Stimulated activated naive CD8-positive, alpha-beta T cell treated with anti-CD3 and anti-CD28 coated beads, Interleukin-15, amount 100 ng/mL, for 72 hours (primary cell): ENCODE results near the gene DDOST.

Experiments used
- ATAC-seq: fragments of 150-1000 bp; cut with Tn5 transposase; 2 replicates; pipeline ENCODE4 v1.10.0; 2021; ENCODE audit warnings: mild to moderate bottlenecking, moderate library complexity
- DNase-seq, 2 donors: peaks; one replicate each; pipeline ENCODE4 v3.0.0; 2021 to 2022
- H3K27ac Mint-ChIP-seq, 2 donors: one replicate each; pipeline ENCODE4 v1.8.0; 2022; ENCODE audit warnings: mild to moderate bottlenecking in 2 of 2, mixed read lengths in 2 of 2, moderate library complexity in 2 of 2
- H3K27me3 Mint-ChIP-seq: one replicate; pipeline ENCODE4 v1.8.0; 2022; ENCODE audit warnings: mixed read lengths
- H3K4me1 Mint-ChIP-seq: one replicate; pipeline ENCODE4 v1.8.0; 2022; ENCODE audit warnings: mild to moderate bottlenecking, mixed read lengths
- H3K4me3 Mint-ChIP-seq, 2 donors: one replicate each; pipeline ENCODE4 v1.8.0; 2022; ENCODE audit warnings: mild to moderate bottlenecking in 2 of 2, mixed read lengths in 2 of 2, moderate library complexity in 1 of 2
- H3K9me3 Mint-ChIP-seq, 2 donors: one replicate each; pipeline ENCODE4 v1.8.0; 2022; ENCODE audit warnings: mixed read lengths in 2 of 2

DDOST gene

GRCh38 chr1:20661207-20662109 lies at the start of gene DDOST:
Gene DDOST (minus strand): TSS chr1:20661369. CDS start chr1:20661350, 19 bp downstream.
- Mint-ChIP-seq H3K4me1 (peaks cover 61% of the 10 kb centered on the region), H3K9me3 (no peaks in the 10 kb centered on the region), H3K4me3 (peak within 1 kb of the TSS; percentile 92 to 99), H3K27ac (peak within 1 kb of the TSS; percentile 99 to 100), H3K27me3 (no peaks in the 10 kb centered on the region)
- peak; percentile 97 for ATAC-seq
- peak; percentile 95 to 98 for DNase-seq

GRCh38 chr1:20710469-20711284 lies 49.5 kb upstream of the DDOST start:
- Mint-ChIP-seq H3K9me3 (no peaks in the 10 kb centered on the region), H3K27me3 (peaks cover 11% of the 10 kb centered on the region), H3K27ac (no peak overlapping the region), H3K4me3 (no peak overlapping the region), H3K4me1 (no peaks in the 10 kb centered on the region)
- DNase-seq (no peak), ATAC-seq (no peak)

GRCh38 chr1:20709868-20710267 lies 48.7 kb upstream of the DDOST start:
- ATAC-seq, result no peak
- H3K27ac Mint-ChIP-seq, result no peak overlapping the region

GRCh38 chr1:20708891-20709290 lies 47.7 kb upstream of the DDOST start:
- DNase-seq (no peak), ATAC-seq (no peak)
- Mint-ChIP-seq H3K27me3 (no peaks in the 10 kb centered on the region), H3K27ac (no peak overlapping the region), H3K4me3 (no peak overlapping the region), H3K4me1 (no peaks in the 10 kb centered on the region), H3K9me3 (no peaks in the 10 kb centered on the region)

More at GRCh38 chr1:20709868-20710267, 48.7 kb upstream of the DDOST start:
- no peak for DNase-seq
- Mint-ChIP-seq H3K27me3 (peaks cover 3% of the 10 kb centered on the region), H3K4me3 (no peak overlapping the region), H3K4me1 (no peaks in the 10 kb centered on the region), H3K9me3 (no peaks in the 10 kb centered on the region)

- Mint-ChIP-seq H3K4me3 (no peak overlapping the region), H3K9me3 (no peaks in the 10 kb centered on the region), H3K4me1 (no peaks in the 10 kb centered on the region), H3K27me3 (no peaks in the 10 kb centered on the region), H3K27ac (no peak overlapping the region)
- DNase-seq (no peak), ATAC-seq (no peak)
Measured at GRCh38 chr1:20708057-20708456, 46.9 kb upstream of the DDOST start.

GRCh38 chr1:20706841-20707240 lies 45.7 kb upstream of the DDOST start:
- no peaks in the 10 kb centered on the region for H3K4me1 Mint-ChIP-seq
- H3K4me3 Mint-ChIP-seq, result no peak overlapping the region
- H3K9me3 Mint-ChIP-seq, result no peaks in the 10 kb centered on the region
- ATAC-seq (no peak), DNase-seq (no peak)
- H3K27ac Mint-ChIP-seq, result no peak overlapping the region
- H3K27me3 Mint-ChIP-seq, result no peaks in the 10 kb centered on the region

GRCh38 chr1:20705203-20705755 lies 44.1 kb upstream of the DDOST start:
- ATAC-seq (no peak), DNase-seq (no peak)
- H3K27me3 Mint-ChIP-seq, result no peaks in the 10 kb centered on the region
- H3K4me1 Mint-ChIP-seq, result no peaks in the 10 kb centered on the region
- H3K27ac Mint-ChIP-seq, result no peak overlapping the region
- no peak overlapping the region for H3K4me3 Mint-ChIP-seq
- H3K9me3 Mint-ChIP-seq, result no peaks in the 10 kb centered on the region

- DNase-seq (no peak), ATAC-seq (no peak)
- Mint-ChIP-seq H3K4me3 (no peak overlapping the region), H3K9me3 (no peaks in the 10 kb centered on the region), H3K27ac (no peak overlapping the region), H3K4me1 (no peaks in the 10 kb centered on the region), H3K27me3 (no peaks in the 10 kb centered on the region)
Measured at GRCh38 chr1:20704390-20705202, 43.4 kb upstream of the DDOST start.

- DNase-seq (no peak), ATAC-seq (no peak)
- Mint-ChIP-seq H3K4me3 (no peak overlapping the region), H3K4me1 (no peaks in the 10 kb centered on the region), H3K9me3 (no peaks in the 10 kb centered on the region), H3K27me3 (no peaks in the 10 kb centered on the region), H3K27ac (no peak overlapping the region)
Measured at GRCh38 chr1:20703124-20703756, 42.1 kb upstream of the DDOST start.

- Mint-ChIP-seq H3K27ac (no peak overlapping the region), H3K27me3 (no peaks in the 10 kb centered on the region), H3K9me3 (no peaks in the 10 kb centered on the region), H3K4me3 (no peak overlapping the region), H3K4me1 (no peaks in the 10 kb centered on the region)
- no peak for DNase-seq
- no peak for ATAC-seq
Measured at GRCh38 chr1:20702416-20702815, 41.2 kb upstream of the DDOST start.

GRCh38 chr1:20701847-20702246 lies 40.7 kb upstream of the DDOST start:
- H3K4me3 Mint-ChIP-seq, result no peak overlapping the region
- H3K9me3 Mint-ChIP-seq, result no peaks in the 10 kb centered on the region
- no peak overlapping the region for H3K27ac Mint-ChIP-seq
- no peaks in the 10 kb centered on the region for H3K27me3 Mint-ChIP-seq
- H3K4me1 Mint-ChIP-seq, result peaks cover 3% of the 10 kb centered on the region
- ATAC-seq, result no peak
- DNase-seq, result no peak

GRCh38 chr1:20701446-20701845 lies 40.3 kb upstream of the DDOST start:
- Mint-ChIP-seq H3K27me3 (no peaks in the 10 kb centered on the region), H3K4me3 (no peak overlapping the region), H3K9me3 (no peaks in the 10 kb centered on the region), H3K27ac (no peak overlapping the region), H3K4me1 (peaks cover 7% of the 10 kb centered on the region)
- ATAC-seq (no peak), DNase-seq (no peak)

GRCh38 chr1:20700636-20701215 lies 39.6 kb upstream of the DDOST start:
- Mint-ChIP-seq H3K9me3 (no peaks in the 10 kb centered on the region), H3K27ac (peak overlapping the region in 1 of 2 donors; percentile 21), H3K4me1 (peaks cover 12% of the 10 kb centered on the region), H3K27me3 (peaks cover 7% of the 10 kb centered on the region), H3K4me3 (no peak overlapping the region)
- ATAC-seq (no peak), DNase-seq (no peak)

GRCh38 chr1:20699558-20699957 lies 38.4 kb upstream of the DDOST start:
- DNase-seq, result no peak
- Mint-ChIP-seq H3K27me3 (peaks cover 10% of the 10 kb centered on the region), H3K4me3 (no peak overlapping the region), H3K4me1 (peaks cover 12% of the 10 kb centered on the region), H3K9me3 (no peaks in the 10 kb centered on the region), H3K27ac (peak overlapping the region in 1 of 2 donors; percentile 28)
- no peak for ATAC-seq
